DMS 273 (cell line): Measurements from ENCODE around the gene STAT1.

Source experiments
- DNase-seq: peaks from one replicate; lab custom pipeline; 2025; ENCODE audit not compliant: unreplicated experiment; lab: John Stamatoyannopoulos, UW

STAT1 gene

GRCh38 chr2:190927301-190927700 is 86.7 kb downstream of the STAT1 start:
- no peak for DNase-seq

GRCh38 chr2:190922376-190922775 is 91.6 kb downstream of the STAT1 start:
- no peak for DNase-seq

- no peak for DNase-seq
Observed at GRCh38 chr2:190920085-190920484, 93.9 kb downstream of the STAT1 start.
